ENCODE measurements around the gene GNG12.

The GNG12 gene

GRCh38 chr1:67832737-67833601 lies at the start of gene GNG12:
Gene GNG12, minus strand, starts transcription at chr1:67833467. Its CDS starts 125,781 bp downstream, at chr1:67707686.
- TF ChIP-seq, protein P1, sequence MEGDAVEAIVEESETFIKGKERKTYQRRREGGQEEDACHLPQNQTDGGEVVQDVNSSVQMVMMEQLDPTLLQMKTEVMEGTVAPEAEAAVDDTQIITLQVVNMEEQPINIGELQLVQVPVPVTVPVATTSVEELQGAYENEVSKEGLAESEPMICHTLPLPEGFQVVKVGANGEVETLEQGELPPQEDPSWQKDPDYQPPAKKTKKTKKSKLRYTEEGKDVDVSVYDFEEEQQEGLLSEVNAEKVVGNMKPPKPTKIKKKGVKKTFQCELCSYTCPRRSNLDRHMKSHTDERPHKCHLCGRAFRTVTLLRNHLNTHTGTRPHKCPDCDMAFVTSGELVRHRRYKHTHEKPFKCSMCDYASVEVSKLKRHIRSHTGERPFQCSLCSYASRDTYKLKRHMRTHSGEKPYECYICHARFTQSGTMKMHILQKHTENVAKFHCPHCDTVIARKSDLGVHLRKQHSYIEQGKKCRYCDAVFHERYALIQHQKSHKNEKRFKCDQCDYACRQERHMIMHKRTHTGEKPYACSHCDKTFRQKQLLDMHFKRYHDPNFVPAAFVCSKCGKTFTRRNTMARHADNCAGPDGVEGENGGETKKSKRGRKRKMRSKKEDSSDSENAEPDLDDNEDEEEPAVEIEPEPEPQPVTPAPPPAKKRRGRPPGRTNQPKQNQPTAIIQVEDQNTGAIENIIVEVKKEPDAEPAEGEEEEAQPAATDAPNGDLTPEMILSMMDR (IDR thresholded peaks at IDR 0.05; ENCODE audit: low read depth, low read length) = no peak
- no peak for DNase-seq (ENCODE audit: extremely low read depth, low read depth)

DNA sequence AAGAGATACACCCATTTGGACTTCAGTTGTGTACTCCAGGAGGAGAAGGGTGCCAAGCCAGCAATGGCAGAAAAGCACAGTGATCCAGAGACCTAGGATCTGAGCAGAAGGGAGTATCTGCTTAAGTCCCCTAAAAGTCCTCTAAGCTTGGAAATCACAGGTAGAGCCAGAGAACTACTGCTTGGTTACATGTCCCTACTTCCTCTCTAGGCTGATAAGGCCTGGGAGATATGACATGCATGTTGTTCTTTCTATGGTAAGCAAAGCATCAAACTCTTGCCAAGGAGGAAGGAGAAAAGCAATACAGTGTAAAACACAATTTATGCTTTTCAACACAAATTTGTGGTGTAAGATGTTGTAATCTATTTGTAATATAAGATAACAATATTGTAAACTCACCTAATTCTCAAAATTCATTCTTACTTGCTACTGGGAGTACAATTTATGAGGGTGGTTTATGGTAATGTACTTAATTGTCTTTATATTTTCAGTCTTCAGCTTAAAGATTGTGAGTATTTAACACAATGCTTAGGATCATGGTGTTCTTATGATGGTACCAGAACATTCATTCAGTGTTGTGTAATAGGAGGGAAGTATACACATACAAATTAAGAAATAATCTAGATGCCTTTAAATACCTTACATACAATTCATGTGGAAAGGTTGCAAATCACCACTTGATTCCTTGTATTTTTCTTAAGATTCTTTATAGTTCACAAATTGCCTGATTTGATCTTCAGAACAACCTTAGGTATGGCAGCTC lies 49.1 kb upstream of the GNG12 start:
- TF ChIP-seq, protein P1 (IDR thresholded peaks at IDR 0.05; ENCODE audit: low read depth, low read length) = no peak
- no peak for DNase-seq (ENCODE audit: extremely low read depth, low read depth)

DNA sequence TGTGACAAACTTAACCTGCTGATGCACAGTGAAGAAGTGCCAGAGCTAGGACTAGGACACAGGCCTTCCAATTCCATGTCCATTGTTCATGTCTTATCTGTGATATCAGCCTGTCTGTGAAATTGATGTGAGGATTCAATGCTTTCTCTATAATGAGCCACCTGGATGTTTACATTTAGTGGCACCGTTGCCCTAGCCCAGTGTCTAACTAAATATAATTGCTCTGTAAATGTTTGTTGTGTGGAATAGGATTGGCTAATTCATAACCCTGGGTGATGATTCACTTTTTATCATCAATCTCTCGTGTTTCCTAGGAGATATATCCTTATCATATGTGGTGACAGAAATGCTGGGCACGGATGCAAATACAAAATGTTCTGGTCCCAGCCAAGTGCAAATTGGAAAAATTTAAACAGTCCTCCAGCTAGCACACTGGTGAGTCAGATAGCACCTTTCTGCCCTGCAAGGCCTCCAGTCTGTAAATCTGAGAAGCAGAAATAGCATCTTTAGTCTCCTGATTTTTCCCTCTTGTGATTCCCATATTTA lies 46.9 kb upstream of the GNG12 start:
- DNase-seq (ENCODE audit: extremely low read depth, low read depth) = peak; percentile 28

DNA sequence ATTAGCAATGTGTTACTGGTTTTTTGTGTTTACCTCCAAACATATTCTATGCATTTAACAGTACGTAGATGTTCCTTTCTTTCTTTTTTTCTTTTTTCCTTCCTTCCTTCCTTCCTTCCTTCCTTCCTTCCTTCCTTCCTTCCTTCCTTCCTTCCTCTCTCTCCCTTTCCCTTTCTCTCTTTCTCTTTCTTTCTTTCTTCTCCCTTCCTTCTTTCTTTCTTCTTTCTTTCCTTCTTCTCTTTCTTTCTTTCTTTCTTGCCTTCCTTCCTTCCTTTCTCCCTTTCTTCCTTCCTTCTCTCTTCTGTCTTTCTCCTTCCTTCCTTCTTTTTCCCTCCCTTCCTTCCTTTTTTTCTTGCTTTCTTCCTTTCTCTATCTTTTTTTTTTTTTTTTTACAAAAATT lies 46.2 kb upstream of the GNG12 start:
- DNase-seq (ENCODE audit: extremely low read depth, low read depth) = no peak
- TF ChIP-seq, protein P1 (IDR thresholded peaks at IDR 0.05; ENCODE audit: low read depth, low read length) = no peak

More for the DNA sequence above, 46.9 kb upstream of the GNG12 start:
- TF ChIP-seq, protein P1 (IDR thresholded peaks at IDR 0.05; ENCODE audit: low read depth, low read length) = no peak

- DNase-seq (ENCODE audit: extremely low read depth, low read depth) = no peak
- TF ChIP-seq, protein P1 (IDR thresholded peaks at IDR 0.05; ENCODE audit: low read depth, low read length) = no peak
Observed at GRCh38 chr1:67874501-67875111, 41.3 kb upstream of the GNG12 start.

GRCh38 chr1:67869233-67869632 lies 36.0 kb upstream of the GNG12 start:
- no peak for DNase-seq (ENCODE audit: extremely low read depth, low read depth)
- TF ChIP-seq, protein P1 (IDR thresholded peaks at IDR 0.05; ENCODE audit: low read depth, low read length) = no peak
